Islet of Langerhans (tissue), 1 donor: ENCODE results near the gene MACROD1.
A peak's percentile ranks its signal among the peaks of the same experiment; 100 is the strongest.

Experiments
- FAIRE-seq: peaks from one replicate; lab custom pipeline; 2011; peaks lifted over from hg19 to GRCh38; lab: Jason Lieb, UNC

Gene MACROD1

GRCh38 chr11:64165842-64166635 is at the start of gene MACROD1:
MACROD1 (minus strand) TSS chr11:64166113; CDS start chr11:64165994, 119 bp downstream.
- FAIRE-seq = no peak

DNA sequence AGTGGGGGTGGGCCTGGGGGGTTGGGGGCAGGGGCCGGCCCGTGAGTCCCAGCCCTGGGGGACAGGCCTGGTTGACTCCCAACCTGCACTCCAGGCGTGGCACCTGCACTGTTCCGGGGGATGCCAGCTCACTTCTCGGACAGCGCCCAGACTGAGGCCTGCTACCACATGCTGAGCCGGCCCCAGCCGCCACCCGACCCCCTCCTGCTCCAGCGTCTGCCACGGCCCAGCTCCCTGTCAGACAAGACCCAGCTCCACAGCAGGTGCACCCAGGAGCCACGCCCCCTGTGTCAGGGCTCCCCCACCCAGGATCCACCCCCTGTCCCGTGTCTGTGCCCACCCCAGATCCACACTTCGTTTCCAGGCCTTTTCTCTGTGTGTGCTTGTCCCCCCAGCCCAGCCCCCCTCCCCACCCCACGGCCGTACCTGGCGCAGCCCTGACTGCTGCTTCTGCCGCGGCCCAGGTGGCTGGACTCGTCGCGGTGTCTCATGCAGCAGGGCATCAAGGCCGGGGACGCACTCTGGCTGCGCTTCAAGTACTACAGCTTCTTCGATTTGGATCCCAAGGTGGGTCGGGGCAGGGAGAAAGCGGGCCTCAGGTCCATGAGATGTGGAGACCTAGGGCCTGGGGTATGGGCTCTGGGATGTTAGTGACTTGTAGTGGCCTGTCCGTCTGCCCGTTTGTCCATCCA is 45.4 kb upstream of the MACROD1 start:
- no peak for FAIRE-seq

GRCh38 chr11:64210301-64211020 is 44.5 kb upstream of the MACROD1 start:
- no peak for FAIRE-seq

DNA sequence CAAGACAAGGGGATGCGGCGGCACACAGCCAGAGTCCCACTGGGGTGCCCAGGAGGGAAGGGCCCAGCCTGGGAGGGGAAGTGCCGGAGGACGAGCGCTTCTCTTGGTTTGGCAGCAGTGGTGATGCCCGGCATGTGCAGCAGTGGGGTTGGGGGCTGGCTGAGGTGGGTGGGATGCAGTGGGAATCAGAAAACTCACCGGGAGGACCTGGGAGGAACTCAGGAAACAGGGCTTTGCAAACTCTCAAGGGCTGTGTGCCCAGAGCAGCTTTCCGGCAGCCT is 43.6 kb upstream of the MACROD1 start:
- FAIRE-seq = no peak

- no peak for FAIRE-seq
These were observed 43.1 kb upstream of the MACROD1 start for GRCh38 chr11:64208796-64209562.

DNA sequence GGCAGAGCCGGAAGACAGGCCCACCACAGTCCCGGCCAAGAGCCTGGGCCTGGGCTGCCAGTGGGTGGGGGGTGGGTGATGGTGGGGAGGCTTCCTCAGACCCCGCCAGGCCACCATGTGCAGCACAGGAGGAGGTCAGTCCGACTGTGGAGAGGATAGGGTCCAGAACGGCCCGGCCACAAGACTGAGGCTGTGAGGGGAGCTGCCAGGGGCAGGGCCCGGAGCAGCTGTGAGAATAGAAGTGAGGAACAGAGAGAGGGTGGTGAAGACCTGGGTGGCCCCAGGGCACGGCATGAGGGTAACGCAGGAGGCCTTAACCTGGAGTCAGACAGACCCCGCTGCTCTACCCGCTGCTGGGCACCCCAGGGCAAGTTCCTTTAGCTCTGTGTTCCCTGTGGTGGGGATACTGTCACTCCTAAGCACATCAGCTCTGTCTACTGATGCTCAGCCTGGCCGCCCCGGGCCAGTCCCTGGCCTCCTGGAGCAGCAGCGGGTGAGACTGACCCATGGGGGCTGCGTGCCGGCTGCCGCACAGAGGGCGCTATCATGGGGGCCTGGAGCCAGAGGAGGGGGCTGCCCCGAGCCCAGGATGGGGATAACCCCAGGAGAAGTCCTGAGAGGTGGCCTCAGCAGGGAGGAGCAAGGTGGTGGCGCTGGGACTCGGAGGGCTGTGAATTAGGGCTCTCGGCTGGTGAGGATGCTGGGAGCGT is 42.3 kb upstream of the MACROD1 start:
- FAIRE-seq = no peak

DNA sequence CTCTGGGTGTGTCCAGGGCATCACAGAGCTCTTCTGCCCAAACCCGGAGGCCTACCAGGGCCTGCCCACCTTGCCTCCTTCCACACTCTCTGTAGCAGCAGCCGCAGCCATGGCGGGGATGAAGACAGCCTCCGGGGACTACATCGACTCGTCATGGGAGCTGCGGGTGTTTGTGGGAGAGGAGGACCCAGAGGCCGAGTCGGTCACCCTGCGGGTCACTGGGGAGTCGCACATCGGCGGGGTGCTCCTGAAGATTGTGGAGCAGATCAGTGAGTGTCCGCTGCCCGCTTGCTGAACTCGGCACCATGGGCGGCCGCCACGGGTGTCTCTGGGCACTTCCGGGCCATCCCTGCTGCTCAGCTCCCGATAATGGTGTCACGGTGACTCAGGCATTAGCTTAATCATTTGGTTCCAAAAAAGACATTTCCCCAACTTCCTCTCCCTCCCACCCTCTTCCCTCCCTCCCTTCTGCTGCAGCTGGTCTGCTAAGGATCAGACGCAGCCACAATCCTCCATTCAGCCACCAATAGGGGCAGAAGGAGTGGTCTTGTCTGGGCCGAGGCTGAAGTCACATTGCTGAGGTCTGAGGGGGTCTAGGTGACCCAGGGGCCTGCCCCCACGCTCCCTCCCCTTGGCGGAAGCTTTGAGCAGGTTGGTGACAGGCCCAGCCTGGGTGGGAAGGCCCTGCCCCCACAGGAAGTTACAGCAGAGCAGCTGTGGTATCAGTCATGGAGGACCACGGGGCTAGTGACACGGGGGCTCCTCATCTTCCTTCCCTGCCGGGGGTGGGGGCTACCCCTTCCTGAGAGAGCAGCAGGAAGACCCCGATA is 41.6 kb upstream of the MACROD1 start:
- FAIRE-seq = no peak

DNA sequence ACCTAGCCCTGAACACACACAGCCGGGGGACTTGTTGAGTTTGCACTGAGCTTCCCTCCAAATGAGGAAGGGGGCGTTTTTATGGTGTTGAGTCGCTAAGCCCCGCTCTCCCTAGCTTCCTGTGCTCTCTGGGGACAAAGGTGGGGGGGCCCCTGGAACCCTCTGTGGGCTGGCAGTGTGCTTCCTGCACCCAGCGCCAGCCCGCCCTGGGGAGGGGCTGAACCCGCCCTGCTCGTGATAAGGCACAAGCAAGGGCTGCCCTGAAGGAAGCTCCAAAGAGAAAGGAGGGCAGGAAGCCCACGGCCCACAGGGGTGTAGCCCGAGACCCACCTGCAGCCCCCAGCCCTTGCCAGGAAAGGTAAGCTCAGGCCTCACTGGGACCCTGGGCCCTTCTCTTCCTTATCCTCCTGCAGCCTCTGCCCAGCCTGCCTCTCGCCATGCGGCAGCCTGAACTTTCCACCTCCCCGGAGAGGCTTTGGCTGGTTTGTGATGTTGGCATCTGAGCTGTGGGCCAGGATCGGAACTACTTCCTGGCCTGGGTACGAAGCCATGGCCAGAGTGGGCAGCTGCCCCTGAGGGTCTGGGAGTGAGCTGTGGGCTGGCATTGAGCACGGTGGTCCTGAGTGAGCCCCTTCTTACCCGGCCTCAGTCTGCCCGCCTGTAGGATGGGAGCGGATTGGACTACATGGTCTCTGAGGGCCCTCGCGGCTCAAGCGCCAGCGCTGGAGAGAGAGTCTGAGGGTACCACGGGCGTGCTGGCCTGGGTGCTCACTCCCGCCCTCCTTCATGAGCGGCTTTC is 40.7 kb upstream of the MACROD1 start, which contains the start of gene FERMT3:
TSS of gene FERMT3 (plus strand) at position 265 of the 799 bp plus-strand sequence. CDS start 644 bp downstream, outside the sequence.
- FAIRE-seq = no peak

DNA sequence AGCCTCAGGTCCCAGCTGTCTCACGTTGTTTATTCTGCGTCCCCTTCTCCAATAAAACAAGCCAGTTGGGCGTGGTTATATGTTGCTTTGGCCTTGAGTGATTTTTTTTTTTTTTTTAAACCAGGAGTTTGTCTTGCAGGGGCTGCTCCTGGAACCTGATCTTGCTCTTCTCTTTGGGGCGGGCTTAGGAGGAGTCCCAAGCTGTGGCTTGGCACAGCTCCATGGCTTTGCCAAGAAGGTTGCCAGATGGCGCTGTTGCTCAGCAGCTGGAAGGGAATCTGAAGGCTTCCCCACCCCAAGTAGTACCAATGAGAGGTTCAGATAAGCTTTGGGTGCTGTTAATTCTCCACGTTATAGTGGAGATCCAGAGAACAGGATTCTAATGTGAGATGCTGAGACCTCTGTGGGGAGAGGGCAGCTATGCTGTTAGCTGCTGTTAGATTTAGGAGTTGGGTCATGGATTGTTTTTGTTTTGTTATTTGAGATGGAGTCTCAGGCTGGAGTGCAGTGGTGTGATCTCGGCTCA is 38.6 kb upstream of the MACROD1 start:
- FAIRE-seq = no peak

DNA sequence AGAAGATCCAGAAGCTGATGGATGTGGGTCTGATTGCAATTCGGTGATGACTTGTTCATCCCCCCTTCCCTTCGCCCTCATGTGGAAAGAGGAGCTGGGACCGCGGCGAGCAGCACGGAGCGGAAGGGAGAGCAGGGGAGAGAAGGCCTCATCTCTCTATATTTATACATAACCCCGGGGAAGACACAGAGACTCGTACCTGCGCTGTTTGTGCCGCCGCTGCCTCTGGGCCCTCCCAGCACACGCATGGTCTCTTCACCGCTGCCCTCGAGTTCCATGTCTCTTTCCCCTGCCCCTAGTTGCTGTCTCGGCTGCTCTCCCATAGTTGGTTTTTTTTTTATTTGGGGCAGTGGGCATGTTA is 38.1 kb upstream of the MACROD1 start:
- FAIRE-seq = no peak

DNA sequence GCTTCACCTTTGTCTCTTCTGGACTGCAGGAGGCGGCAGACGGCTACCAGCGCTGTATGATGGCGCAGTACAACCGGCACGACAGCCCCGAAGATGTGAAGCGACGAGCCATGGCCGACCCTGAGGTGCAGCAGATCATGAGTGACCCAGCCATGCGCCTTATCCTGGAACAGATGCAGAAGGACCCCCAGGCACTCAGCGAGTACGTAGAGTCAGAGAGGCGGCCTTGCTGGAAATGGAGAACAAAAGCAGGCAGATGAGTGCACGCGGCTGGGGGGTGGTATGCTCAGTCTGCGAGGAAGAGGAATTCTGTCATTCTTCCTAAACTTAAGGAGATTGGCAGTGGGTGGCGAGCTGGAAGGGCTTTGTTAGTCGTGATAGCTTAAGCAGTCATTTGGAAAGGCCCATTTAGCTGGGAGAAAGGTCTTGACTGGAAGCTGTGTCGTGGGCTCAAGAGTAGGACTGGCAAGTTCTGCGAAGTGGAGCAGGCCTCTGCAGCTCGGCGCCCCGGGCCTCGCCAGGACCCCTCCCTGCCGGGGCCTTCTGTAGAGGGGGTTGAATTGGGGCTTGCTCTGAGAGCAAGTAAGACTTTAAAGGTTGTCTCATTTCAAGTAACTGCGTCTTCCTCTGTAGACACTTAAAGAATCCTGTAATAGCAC is 37.6 kb upstream of the MACROD1 start:
- no peak for FAIRE-seq

DNA sequence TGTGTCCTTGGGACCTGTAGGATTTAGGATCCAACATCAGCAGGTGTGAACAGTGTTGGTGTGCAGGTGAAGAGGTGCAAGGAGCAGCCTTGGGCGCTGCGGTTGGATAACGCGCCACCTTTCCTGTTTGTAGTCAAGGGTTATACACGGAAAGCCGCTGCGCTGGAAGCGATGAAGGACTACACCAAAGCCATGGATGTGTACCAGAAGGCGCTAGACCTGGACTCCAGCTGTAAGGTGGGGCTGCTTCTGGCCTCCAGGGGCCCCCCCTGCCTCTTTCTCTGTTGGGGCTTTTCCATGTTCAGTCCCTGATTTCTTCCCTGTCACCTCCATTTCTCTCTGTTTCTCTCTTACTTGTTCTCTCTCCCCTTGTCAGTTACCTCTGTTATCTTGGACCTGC is 37.1 kb upstream of the MACROD1 start:
- no peak for FAIRE-seq

GRCh38 chr11:64201543-64201942 is 35.6 kb upstream of the MACROD1 start:
- no peak for FAIRE-seq

DNA sequence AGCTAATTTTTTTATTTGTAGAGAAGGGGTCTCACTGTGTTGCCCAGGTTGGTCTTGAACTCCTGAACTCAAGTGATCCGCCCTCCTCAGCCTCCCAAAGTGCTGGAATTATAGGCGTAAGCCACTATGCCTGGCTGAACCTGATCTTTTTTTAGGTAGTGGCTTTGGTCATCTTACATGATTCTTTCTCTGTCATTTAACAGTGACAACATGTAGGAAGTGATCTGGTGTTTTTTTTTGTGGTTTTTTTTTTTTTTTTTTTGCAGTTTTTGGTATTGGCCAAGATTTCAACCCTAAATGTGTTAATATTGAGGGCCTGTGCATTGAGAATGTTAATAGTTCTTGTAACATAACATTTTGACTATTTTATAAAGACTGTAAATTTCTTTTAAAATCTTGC is 32.6 kb upstream of the MACROD1 start:
- no peak for FAIRE-seq

- FAIRE-seq = no peak
These were observed 30.7 kb upstream of the MACROD1 start for GRCh38 chr11:64196626-64197025.

DNA sequence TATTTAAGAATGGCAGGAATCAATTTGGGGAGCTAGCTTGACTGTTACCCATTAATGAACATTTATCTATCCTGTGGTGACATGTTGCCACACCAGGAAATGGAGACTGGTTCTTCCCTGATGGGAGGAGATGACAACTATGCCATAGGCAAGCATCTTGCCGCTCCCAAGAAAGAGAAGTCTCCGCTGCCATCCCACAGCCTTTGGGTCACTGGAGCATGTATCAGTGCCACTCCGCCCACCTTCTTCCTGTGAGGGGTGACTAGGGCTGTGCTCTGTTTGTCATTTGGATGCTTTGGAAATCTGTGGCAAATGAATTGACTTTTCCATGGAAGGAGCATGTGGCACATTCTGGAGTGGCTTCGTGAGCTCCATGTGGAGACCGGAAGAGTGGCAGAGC is 26.5 kb upstream of the MACROD1 start:
- FAIRE-seq = no peak

DNA sequence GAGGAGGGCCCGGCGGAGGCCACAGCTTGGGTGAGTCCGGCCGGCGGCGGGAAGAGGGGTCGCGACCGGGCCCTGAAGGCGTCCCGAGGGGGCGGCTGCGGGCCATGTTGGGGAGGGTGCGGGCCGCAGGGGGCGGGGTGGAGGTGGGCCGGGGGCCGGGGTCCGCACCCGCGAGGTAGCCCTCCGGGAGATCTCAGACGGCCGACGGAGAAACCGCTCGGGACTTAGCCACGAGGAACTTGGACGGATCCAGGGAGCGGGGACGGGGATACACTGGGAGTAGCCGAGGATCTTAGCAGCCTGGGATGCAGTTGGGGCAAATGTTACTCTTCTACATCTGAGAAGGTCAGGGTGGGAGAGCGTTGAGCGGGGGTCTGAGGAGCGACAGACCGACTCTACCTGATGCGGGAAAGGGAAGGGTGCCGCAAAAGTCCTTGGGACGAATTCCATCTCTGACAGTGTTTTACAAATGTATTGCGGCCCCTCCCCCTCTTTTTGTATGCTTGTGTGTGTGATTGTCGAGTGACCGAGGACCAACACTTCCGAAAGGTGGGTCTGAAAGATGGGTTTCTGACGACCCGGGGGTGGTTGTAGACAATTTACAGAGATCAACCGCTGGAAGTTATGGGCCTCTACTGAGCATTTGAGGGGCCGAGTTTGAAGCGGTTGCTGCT is 20.7 kb upstream of the MACROD1 start:
- FAIRE-seq = no peak

GRCh38 chr11:64185693-64186491 is 20.0 kb upstream of the MACROD1 start, which contains the start of gene STIP1:
STIP1 (plus strand) TSS chr11:64186171; CDS start chr11:64186262, 91 bp downstream.
- FAIRE-seq = peak; percentile 93
